ENCODE measurements around the gene EGFLAM. TPM values are rescaled to one million over a fixed set of nuclear protein-coding genes. Genes with fewer than 3 reads are reported as not detected.

Gene EGFLAM
- total and polyA plus RNA-seq, 9 of the 15 experiments (the other 6 are each of a cell fraction or from before 2014, with no cell fraction given): 0.09 to 2.5 (median 1.0) TPM

DNA sequence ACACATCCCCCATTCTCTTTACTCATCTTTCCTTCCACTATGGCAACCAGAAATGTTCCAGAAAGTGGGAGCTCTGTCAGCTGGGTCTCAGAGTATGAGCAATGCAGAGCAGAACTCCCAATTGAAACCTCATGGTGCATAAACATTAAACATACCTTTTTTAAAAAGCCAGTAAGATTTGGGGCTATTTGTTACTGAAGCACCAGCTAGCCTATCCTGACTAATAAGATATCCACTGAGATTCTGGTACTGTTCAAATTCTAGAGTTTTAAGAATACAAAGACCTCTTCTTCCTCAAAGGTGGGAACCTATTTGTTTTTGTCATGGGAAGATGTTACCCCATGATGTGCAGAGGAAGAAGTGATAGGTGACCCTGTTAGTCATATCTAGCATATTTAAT lies 46.1 kb upstream of the EGFLAM start:
- Histone ChIP-seq H2AFZ (ENCODE audit: low read depth, low read length) (no peak overlapping the region), H4K20me1 (replicated peaks; ENCODE audit: control insufficient read depth, insufficient read depth, low read length) (no peaks in the 10 kb centered on the region), H3K4me2 (ENCODE audit: insufficient read depth, low read length) (no peak overlapping the region), H3K4me3 (no peak overlapping the region), H3K9ac (ENCODE audit: insufficient read depth in 1 of 2, low read depth in 2 of 2, low read length in 2 of 2) (no peak overlapping the region), H3K36me3 (ENCODE audit: control insufficient read depth, insufficient read depth, low read length) (no peaks in the 10 kb centered on the region), H3K27ac (ENCODE audit: extremely low read depth, low read depth, low read length) (no peak overlapping the region), H3K9me3 (replicated peaks; ENCODE audit: control insufficient read depth, insufficient read depth, low read depth, low read length) (no peaks in the 10 kb centered on the region), H3K9me1 (ENCODE audit: control insufficient read depth, insufficient read depth, low read length) (no peaks in the 10 kb centered on the region), H3K27me3 (ENCODE audit: control insufficient read depth in 2 of 2, insufficient read depth in 2 of 2, low read length in 2 of 2) (peaks cover 0 to 4% of the 10 kb centered on the region in 2 experiments; a peak in 1 of 5 replicates), H3K79me2 (ENCODE audit: control insufficient read depth, insufficient read depth, low read length) (no peaks in the 10 kb centered on the region), H3K4me1 (replicated peaks in 1 of 2; ENCODE audit: control insufficient read depth in 2 of 2, insufficient read depth in 2 of 2, low read length in 2 of 2) (no peaks in the 10 kb centered on the region)
- ATAC-seq (no peak), DNase-seq (ENCODE audit: extremely low read depth in 1 of 4, low spot score in 3 of 4) (no peak), FAIRE-seq (no peak)
- BruUV-seq (replicated peaks): no TSS peak
- ChIA-PET CTCF (ENCODE audit: low intra/inter-chr PET ratio) (interaction anchor here (1.1 kb wide), 1 partner anchor 17 kb away, joined by 3 read pairs; no protein-coding TSS in a partner anchor), POLR2A (no interaction called here)
- in situ Hi-C loops (cut with MboI) (no loop called here), intact Hi-C loops (cut with micrococcal nuclease) (loop anchor here (5.0 kb wide), 1 partner anchor 455 kb away; no protein-coding TSS in a partner anchor)
- peak; percentile 93 for TF ChIP-seq ZNF12 (CRISPR knock-in tag; IDR thresholded peaks at IDR 0.05)
- TF ChIP-seq FOXM1 (IDR thresholded peaks at IDR 0.05; ENCODE audit: low read depth): no peak
- TF ChIP-seq FOXM1 (CRISPR knock-in tag; IDR thresholded peaks at IDR 0.05; ENCODE audit: low read depth): no peak

DNA sequence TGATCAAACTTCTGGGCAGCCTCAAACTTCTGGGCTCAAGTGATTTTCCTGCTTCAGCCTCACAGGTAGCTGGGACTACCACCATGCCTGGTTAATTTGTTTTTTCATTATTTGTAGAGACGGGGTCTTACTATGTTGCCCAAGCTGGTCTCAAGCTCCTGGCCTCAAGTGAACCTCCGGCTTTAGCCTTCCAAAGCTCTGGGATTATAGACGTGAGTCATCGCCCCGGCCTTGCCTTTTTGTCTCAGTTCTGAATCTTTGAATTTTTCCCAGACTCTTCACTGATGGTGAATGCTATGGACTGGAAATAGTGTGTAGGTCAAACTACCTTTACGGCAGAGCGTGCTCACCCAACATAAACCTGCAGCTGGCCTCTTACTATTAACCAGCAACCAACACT lies 32.3 kb upstream of the EGFLAM start:
- ATAC-seq (no peak), DNase-seq (ENCODE audit: extremely low read depth in 1 of 4, low spot score in 3 of 4) (no peak), FAIRE-seq (no peak)
- Histone ChIP-seq H3K4me3 (no peak overlapping the region), H3K4me1 (replicated peaks in 1 of 2; ENCODE audit: control insufficient read depth in 2 of 2, insufficient read depth in 2 of 2, low read length in 2 of 2) (no peaks in the 10 kb centered on the region), H3K4me2 (ENCODE audit: insufficient read depth, low read length) (no peak overlapping the region), H3K27ac (ENCODE audit: extremely low read depth, low read depth, low read length) (no peak overlapping the region), H3K79me2 (ENCODE audit: control insufficient read depth, insufficient read depth, low read length) (no peaks in the 10 kb centered on the region), H3K36me3 (ENCODE audit: control insufficient read depth, insufficient read depth, low read length) (no peaks in the 10 kb centered on the region), H2AFZ (ENCODE audit: low read depth, low read length) (no peak overlapping the region), H4K20me1 (replicated peaks; ENCODE audit: control insufficient read depth, insufficient read depth, low read length) (no peaks in the 10 kb centered on the region), H3K9me3 (replicated peaks; ENCODE audit: control insufficient read depth, insufficient read depth, low read depth, low read length) (no peaks in the 10 kb centered on the region), H3K9me1 (ENCODE audit: control insufficient read depth, insufficient read depth, low read length) (no peaks in the 10 kb centered on the region), H3K27me3 (ENCODE audit: control insufficient read depth in 2 of 2, insufficient read depth in 2 of 2, low read length in 2 of 2) (no peaks in the 10 kb centered on the region), H3K9ac (ENCODE audit: insufficient read depth in 1 of 2, low read depth in 2 of 2, low read length in 2 of 2) (no peak overlapping the region)
- 3% methylated on average over 7 of the region's 7 CpGs for WGBS (ENCODE audit: insufficient coverage, low coverage, missing lambda C conversion rate)
- ChIA-PET CTCF (ENCODE audit: low intra/inter-chr PET ratio) (no interaction called here), POLR2A (interaction anchor here (0.6 kb wide), 1 partner anchor 24 kb away, joined by 3 read pairs; no protein-coding TSS in a partner anchor)
- in situ Hi-C loops (cut with MboI) (no loop called here), intact Hi-C loops (cut with micrococcal nuclease) (no loop called here)
- BruUV-seq (replicated peaks): no TSS peak
- TF ChIP-seq GTF2F1 (IDR thresholded peaks at IDR 0.05; ENCODE audit: low read depth, low read length) (no peak), PHF21A (IDR thresholded peaks at IDR 0.05; ENCODE audit: borderline replicate concordance, low read depth) (no peak), CAMTA2 (CRISPR knock-in tag; conservative IDR thresholded peaks at IDR 0.05) (no peak), KHSRP (IDR thresholded peaks at IDR 0.05) (no peak), CHD1 (IDR thresholded peaks at IDR 0.05; ENCODE audit: low read length) (no peak), ZC3H4 (CRISPR knock-in tag; IDR thresholded peaks at IDR 0.05; ENCODE audit: borderline replicate concordance) (no peak), ZNF696 (CRISPR knock-in tag; conservative IDR thresholded peaks at IDR 0.05) (no peak)
- TF ChIP-seq, protein P1, sequence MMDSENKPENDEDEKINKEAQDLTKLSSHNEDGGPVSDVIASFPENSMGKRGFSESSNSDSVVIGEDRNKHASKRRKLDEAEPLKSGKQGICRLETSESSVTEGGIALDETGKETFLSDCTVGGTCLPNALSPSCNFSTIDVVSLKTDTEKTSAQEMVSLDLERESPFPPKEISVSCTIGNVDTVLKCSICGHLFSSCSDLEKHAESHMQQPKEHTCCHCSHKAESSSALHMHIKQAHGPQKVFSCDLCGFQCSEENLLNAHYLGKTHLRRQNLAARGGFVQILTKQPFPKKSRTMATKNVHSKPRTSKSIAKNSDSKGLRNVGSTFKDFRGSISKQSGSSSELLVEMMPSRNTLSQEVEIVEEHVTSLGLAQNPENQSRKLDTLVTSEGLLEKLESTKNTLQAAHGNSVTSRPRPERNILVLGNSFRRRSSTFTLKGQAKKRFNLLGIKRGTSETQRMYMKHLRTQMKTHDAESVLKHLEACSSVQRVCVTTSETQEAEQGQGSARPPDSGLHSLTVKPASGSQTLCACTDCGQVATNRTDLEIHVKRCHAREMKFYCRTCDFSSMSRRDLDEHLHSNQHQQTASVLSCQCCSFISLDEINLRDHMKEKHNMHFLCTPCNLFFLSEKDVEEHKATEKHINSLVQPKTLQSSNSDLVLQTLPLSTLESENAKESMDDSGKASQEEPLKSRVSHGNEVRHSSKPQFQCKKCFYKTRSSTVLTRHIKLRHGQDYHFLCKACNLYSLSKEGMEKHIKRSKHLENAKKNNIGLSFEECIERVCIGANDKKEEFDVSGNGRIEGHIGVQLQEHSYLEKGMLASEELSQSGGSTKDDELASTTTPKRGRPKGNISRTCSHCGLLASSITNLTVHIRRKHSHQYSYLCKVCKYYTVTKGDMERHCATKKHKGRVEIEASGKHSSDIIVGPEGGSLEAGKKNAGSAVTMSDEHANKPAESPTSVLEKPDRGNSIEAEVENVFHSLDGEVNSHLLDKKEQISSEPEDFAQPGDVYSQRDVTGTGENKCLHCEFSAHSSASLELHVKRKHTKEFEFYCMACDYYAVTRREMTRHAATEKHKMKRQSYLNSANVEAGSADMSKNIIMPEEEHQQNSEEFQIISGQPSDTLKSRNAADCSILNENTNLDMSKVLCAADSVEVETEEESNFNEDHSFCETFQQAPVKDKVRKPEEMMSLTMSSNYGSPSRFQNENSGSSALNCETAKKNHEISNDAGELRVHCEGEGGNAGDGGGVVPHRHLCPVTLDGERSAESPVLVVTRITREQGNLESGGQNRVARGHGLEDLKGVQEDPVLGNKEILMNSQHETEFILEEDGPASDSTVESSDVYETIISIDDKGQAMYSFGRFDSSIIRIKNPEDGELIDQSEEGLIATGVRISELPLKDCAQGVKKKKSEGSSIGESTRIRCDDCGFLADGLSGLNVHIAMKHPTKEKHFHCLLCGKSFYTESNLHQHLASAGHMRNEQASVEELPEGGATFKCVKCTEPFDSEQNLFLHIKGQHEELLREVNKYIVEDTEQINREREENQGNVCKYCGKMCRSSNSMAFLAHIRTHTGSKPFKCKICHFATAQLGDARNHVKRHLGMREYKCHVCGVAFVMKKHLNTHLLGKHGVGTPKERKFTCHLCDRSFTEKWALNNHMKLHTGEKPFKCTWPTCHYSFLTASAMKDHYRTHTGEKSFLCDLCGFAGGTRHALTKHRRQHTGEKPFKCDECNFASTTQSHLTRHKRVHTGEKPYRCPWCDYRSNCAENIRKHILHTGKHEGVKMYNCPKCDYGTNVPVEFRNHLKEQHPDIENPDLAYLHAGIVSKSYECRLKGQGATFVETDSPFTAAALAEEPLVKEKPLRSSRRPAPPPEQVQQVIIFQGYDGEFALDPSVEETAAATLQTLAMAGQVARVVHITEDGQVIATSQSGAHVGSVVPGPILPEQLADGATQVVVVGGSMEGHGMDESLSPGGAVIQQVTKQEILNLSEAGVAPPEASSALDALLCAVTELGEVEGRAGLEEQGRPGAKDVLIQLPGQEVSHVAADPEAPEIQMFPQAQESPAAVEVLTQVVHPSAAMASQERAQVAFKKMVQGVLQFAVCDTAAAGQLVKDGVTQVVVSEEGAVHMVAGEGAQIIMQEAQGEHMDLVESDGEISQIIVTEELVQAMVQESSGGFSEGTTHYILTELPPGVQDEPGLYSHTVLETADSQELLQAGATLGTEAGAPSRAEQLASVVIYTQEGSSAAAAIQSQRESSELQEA (IDR thresholded peaks at IDR 0.05; ENCODE audit: low read depth): no peak

Measured in K562 (cell line).